Neural cell (in vitro differentiated cells): ENCODE measurements around the gene DLG2. TPM values are rescaled to one million over a fixed set of nuclear protein-coding genes. Genes with fewer than 3 reads are reported as not detected.

Source experiments
- H2AFZ ChIP-seq: fragments of 200-600, 300-800 bp; sonication (generic), shearing (Covaris generic); 2 replicates; pipeline ENCODE4 v1.6.0; 2014; ENCODE audit warnings: low read depth, mild to moderate bottlenecking, antibody characterized with exemption, low read length, moderate library complexity
- H3F3A ChIP-seq: fragments of 200-600 bp; shearing (Covaris generic); 2 replicates; pipeline ENCODE4 v1.6.1; 2016; ENCODE audit warnings: mild to moderate bottlenecking, moderate library complexity, mixed read lengths, antibody characterized with exemption, low read length; ENCODE audit not compliant: insufficient read depth, poor library complexity, severe bottlenecking
- H3K27ac ChIP-seq: fragments of 200-600, 300-800 bp; sonication (generic), shearing (Covaris generic); 2 replicates; pipeline ENCODE4 v1.5.1; 2014; ENCODE audit warnings: mild to moderate bottlenecking, low read length, moderate library complexity
- H3K27me3 ChIP-seq: fragments of 300-800, 200-600 bp; sonication (generic), shearing (Covaris generic); 2 replicates; pipeline ENCODE4 v1.6.0; 2014; ENCODE audit warnings: mild to moderate bottlenecking, low read depth, low read length, moderate library complexity; ENCODE audit not compliant: insufficient read depth
- H3K36me3 ChIP-seq: fragments of 300-800, 200-600 bp; sonication (generic), shearing (Covaris generic); 2 replicates; pipeline ENCODE4 v1.5.1; 2014; ENCODE audit warnings: mild to moderate bottlenecking, antibody characterized with exemption, low read length, moderate library complexity; ENCODE audit not compliant: insufficient read depth
- H3K4me2 ChIP-seq: fragments of 300-800, 200-600 bp; sonication (generic), shearing (Covaris generic); 2 replicates; pipeline ENCODE4 v1.6.0; 2014; ENCODE audit warnings: mild to moderate bottlenecking, low read length
- H3K4me3 ChIP-seq: fragments of 300-800, 200-600 bp; sonication (generic), shearing (Covaris generic); 2 replicates; pipeline ENCODE4 v1.5.1; 2014; ENCODE audit warnings: mild to moderate bottlenecking, low read length, moderate library complexity
- H3K79me2 ChIP-seq: fragments of 200-600 bp; shearing (Covaris generic); replicated peaks from 2 replicates; pipeline ENCODE4 v1.6.0; 2014; ENCODE audit warnings: mild to moderate bottlenecking, low read length, moderate library complexity; ENCODE audit not compliant: insufficient read depth
- H3K9ac ChIP-seq: fragments of 300-800, 200-600 bp; sonication (generic), shearing (Covaris generic); 2 replicates; pipeline ENCODE4 v1.6.1; 2016; ENCODE audit warnings: mild to moderate bottlenecking, low read length, mixed read lengths
- H3K9me2 ChIP-seq: fragments of 200-600 bp; shearing (Covaris generic); 2 replicates; pipeline ENCODE4 v1.6.1; 2016; ENCODE audit warnings: mild to moderate bottlenecking, low read length, mixed read lengths; ENCODE audit not compliant: insufficient read depth
- H3K9me3 ChIP-seq: fragments of 200-600, 300-800 bp; sonication (generic), shearing (Covaris generic); 2 replicates; pipeline ENCODE4 v1.6.1; 2016; ENCODE audit warnings: mild to moderate bottlenecking, mixed run types, low read length, moderate library complexity, mixed read lengths
- H4K20me1 ChIP-seq: fragments of 200-600 bp; shearing (Covaris generic); 2 replicates; pipeline ENCODE4 v1.6.1; 2016; ENCODE audit warnings: mild to moderate bottlenecking, mixed run types; ENCODE audit not compliant: insufficient read depth
- CTCF ChIP-seq: fragments of 450-650 bp; IDR thresholded peaks from 2 replicates; pipeline ENCODE4 v1.5.1; 2014; ENCODE audit warnings: antibody characterized with exemption, mild to moderate bottlenecking, moderate library complexity; ENCODE audit not compliant: poor library complexity, severe bottlenecking
- EP300 ChIP-seq: fragments of 450-650 bp; conservative IDR thresholded peaks from 2 replicates; pipeline ENCODE4 v1.6.1; 2014; ENCODE audit warnings: antibody characterized with exemption, mild to moderate bottlenecking, moderate library complexity; ENCODE audit not compliant: poor library complexity, severe bottlenecking
- EZH2 ChIP-seq: fragments of 200-600, 300-800 bp; shearing (Covaris generic), sonication (generic); IDR thresholded peaks from 2 replicates; pipeline ENCODE4 v1.6.1; 2014; ENCODE audit warnings: antibody characterized with exemption, low read length, borderline replicate concordance, mild to moderate bottlenecking; ENCODE audit not compliant: insufficient read depth, poor library complexity, severe bottlenecking
- MXI1 ChIP-seq: fragments of 450-650 bp; conservative IDR thresholded peaks from 2 replicates; pipeline ENCODE4 v1.6.1; 2014; ENCODE audit warnings: antibody characterized with exemption, mild to moderate bottlenecking; ENCODE audit not compliant: poor library complexity, severe bottlenecking
- POLR2AphosphoS5 ChIP-seq: IDR thresholded peaks from 2 replicates; pipeline ENCODE4 v1.6.1; 2012
- RAD21 ChIP-seq: fragments of 450-650 bp; conservative IDR thresholded peaks from 2 replicates; pipeline ENCODE4 v1.6.1; 2014; ENCODE audit warnings: antibody characterized with exemption, mild to moderate bottlenecking, moderate library complexity
- REST ChIP-seq: IDR thresholded peaks from 2 replicates; pipeline ENCODE4 v1.6.1; 2012; ENCODE audit warnings: borderline replicate concordance
- SMC3 ChIP-seq: fragments of 450-650 bp; conservative IDR thresholded peaks from 2 replicates; pipeline ENCODE4 v1.6.1; 2014; ENCODE audit warnings: antibody characterized with exemption, mild to moderate bottlenecking, moderate library complexity; ENCODE audit not compliant: poor library complexity
- TAF1 ChIP-seq: IDR thresholded peaks from 2 replicates; pipeline ENCODE4 v1.6.1; 2012; ENCODE audit warnings: low read depth
- polyA plus RNA-seq: library from polyadenylated mRNA; depleted of rRNA; stranded (reverse); fragments of >200 nt; gene quantifications from 2 replicates; pipeline ENCODE4 v1.2.3, GENCODE V29; 2014

Gene DLG2
- polyA plus RNA-seq, 1 donor from 2014 or later, result 179 TPM

- H3K4me2 ChIP-seq, result no peak overlapping the region
- no peak overlapping the region for H3K9ac ChIP-seq
- no peaks in the 10 kb centered on the region for H3K9me3 ChIP-seq
- H3K4me3 ChIP-seq, result no peak overlapping the region
- H3K27me3 ChIP-seq, result no peaks in the 10 kb centered on the region
- H3F3A ChIP-seq, result no peaks in the 10 kb centered on the region
- H3K79me2 ChIP-seq, result no peaks in the 10 kb centered on the region
- no peak overlapping the region for H2AFZ ChIP-seq
- no peak overlapping the region for H3K27ac ChIP-seq
- H3K36me3 ChIP-seq, result no peaks in the 10 kb centered on the region
- no peaks in the 10 kb centered on the region for H4K20me1 ChIP-seq
- no peaks in the 10 kb centered on the region for H3K9me2 ChIP-seq
- TF ChIP-seq MXI1, result no peak
- TF ChIP-seq EZH2, result no peak
- TF ChIP-seq RAD21, result no peak
- no peak for TF ChIP-seq SMC3
- TF ChIP-seq CTCF, result no peak
- TF ChIP-seq POLR2AphosphoS5, result no peak
- no peak for TF ChIP-seq REST
- no peak for TF ChIP-seq EP300
- no peak for TF ChIP-seq TAF1
Measured at GRCh38 chr11:83840326-83840725, 1786.8 kb downstream of the DLG2 start.

GRCh38 chr11:83836883-83837654, 1790.1 kb downstream of the DLG2 start:
- Histone ChIP-seq H3F3A (no peaks in the 10 kb centered on the region), H3K36me3 (no peaks in the 10 kb centered on the region), H3K4me3 (no peak overlapping the region), H3K27ac (no peak overlapping the region), H4K20me1 (no peaks in the 10 kb centered on the region), H3K79me2 (no peaks in the 10 kb centered on the region), H3K4me2 (no peak overlapping the region), H3K9ac (no peak overlapping the region), H2AFZ (no peak overlapping the region), H3K27me3 (no peaks in the 10 kb centered on the region), H3K9me3 (no peaks in the 10 kb centered on the region), H3K9me2 (no peaks in the 10 kb centered on the region)
- TF ChIP-seq TAF1 (no peak), EZH2 (no peak), MXI1 (no peak), RAD21 (peak; percentile 95), SMC3 (peak; percentile 91), EP300 (no peak), CTCF (peak; percentile 92), POLR2AphosphoS5 (no peak), REST (no peak)
